Activated CD4-positive, CD25-positive, alpha-beta regulatory T cell treated with anti-CD3 and anti-CD28 coated beads, Interleukin-2, amount 50 U/mL, for 72 hours (primary cell): Measurements from ENCODE around the gene NFIC.

Experiments
- DNase-seq: peaks from one replicate; pipeline ENCODE4 v3.0.0; 2021

The NFIC gene

GRCh38 chr19:3455393-3455955 is 89.1 kb downstream of the NFIC start:
- DNase-seq = no peak

- DNase-seq = no peak
Observed at GRCh38 chr19:3455960-3456601, 89.7 kb downstream of the NFIC start.

GRCh38 chr19:3456925-3457527 is 90.6 kb downstream of the NFIC start:
- DNase-seq = no peak

- no peak for DNase-seq
Observed at GRCh38 chr19:3457528-3458228, 91.3 kb downstream of the NFIC start.

GRCh38 chr19:3458229-3459088 is 92.1 kb downstream of the NFIC start:
- DNase-seq = no peak

- no peak for DNase-seq
Observed at GRCh38 chr19:3459089-3459881, 92.9 kb downstream of the NFIC start.

GRCh38 chr19:3459965-3460582 is 93.7 kb downstream of the NFIC start:
- DNase-seq = no peak

- no peak for DNase-seq
Observed at GRCh38 chr19:3462991-3463713, 96.8 kb downstream of the NFIC start.

- no peak for DNase-seq
Observed at GRCh38 chr19:3463714-3464586, 97.6 kb downstream of the NFIC start.

- no peak for DNase-seq
Observed at GRCh38 chr19:3464587-3465235, 98.3 kb downstream of the NFIC start.

- DNase-seq = no peak
Observed at GRCh38 chr19:3465552-3465951, 99.2 kb downstream of the NFIC start.

GRCh38 chr19:3466635-3467034 is 100.3 kb downstream of the NFIC start:
- DNase-seq = no peak

- DNase-seq = no peak
Observed at GRCh38 chr19:3467437-3468198, 101.2 kb downstream of the NFIC start.

GRCh38 chr19:3468211-3468610 is 101.8 kb downstream of the NFIC start:
- no peak for DNase-seq

GRCh38 chr19:3469638-3470499 is 103.5 kb downstream of the NFIC start:
- no peak for DNase-seq

GRCh38 chr19:3470500-3471128 is 104.2 kb downstream of the NFIC start:
- DNase-seq = no peak
